Measurements from ENCODE around the gene RAB19. TPM values are rescaled to one million over a fixed set of nuclear protein-coding genes. Genes with fewer than 3 reads are reported as not detected.
"Not testable (repeated sequence)": the region's sequence is repeated elsewhere in the genome, so short reads cannot be mapped to it uniquely, and the experiment has no call there.

Gene RAB19
- total and polyA plus RNA-seq, 12 donors = 0.44 TPM; not detected in 11

DNA sequence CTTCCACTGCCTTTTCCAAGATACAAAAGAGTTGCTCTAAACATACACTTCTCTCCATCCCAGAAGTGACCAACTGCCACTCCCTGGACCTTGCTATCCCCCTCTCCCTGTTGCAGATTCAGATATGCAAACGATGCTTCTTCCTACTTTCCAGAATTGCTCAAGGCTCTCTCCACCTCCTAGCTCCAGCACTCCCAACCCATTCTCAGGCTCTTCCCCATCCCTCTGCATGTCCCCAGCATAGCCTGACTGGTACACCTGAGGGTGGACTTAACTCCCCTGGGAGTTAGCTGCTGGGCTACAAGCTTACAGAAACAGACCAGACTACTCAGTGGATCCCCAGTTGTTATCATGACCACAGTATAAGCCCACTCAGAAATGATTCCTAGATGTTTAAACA lies 47.9 kb downstream of the RAB19 start:
- intact Hi-C loops (cut with DNase I) = no loop called here
- TF ChIP-seq, protein P1, sequence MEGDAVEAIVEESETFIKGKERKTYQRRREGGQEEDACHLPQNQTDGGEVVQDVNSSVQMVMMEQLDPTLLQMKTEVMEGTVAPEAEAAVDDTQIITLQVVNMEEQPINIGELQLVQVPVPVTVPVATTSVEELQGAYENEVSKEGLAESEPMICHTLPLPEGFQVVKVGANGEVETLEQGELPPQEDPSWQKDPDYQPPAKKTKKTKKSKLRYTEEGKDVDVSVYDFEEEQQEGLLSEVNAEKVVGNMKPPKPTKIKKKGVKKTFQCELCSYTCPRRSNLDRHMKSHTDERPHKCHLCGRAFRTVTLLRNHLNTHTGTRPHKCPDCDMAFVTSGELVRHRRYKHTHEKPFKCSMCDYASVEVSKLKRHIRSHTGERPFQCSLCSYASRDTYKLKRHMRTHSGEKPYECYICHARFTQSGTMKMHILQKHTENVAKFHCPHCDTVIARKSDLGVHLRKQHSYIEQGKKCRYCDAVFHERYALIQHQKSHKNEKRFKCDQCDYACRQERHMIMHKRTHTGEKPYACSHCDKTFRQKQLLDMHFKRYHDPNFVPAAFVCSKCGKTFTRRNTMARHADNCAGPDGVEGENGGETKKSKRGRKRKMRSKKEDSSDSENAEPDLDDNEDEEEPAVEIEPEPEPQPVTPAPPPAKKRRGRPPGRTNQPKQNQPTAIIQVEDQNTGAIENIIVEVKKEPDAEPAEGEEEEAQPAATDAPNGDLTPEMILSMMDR (IDR thresholded peaks at IDR 0.05) = no peak
- no peak for TF ChIP-seq POLR2A (IDR thresholded peaks at IDR 0.05)
- WGBS, 4 donors = 71 to 89% (median 76%) methylated on average over 1 of the region's 1 CpG
- Histone ChIP-seq H3K9me3 (replicated peaks in 1 of 3) (no peaks in the 10 kb centered on the region), H3K4me1 (replicated peaks in 1 of 2) (no peaks in the 10 kb centered on the region), H3K27me3 (no peaks in the 10 kb centered on the region), H3K36me3 (replicated peaks in 1 of 2) (peaks cover 0 to 30% of the 10 kb centered on the region in 2 donors), H3K27ac (no peak overlapping the region), H3K4me3 (no peak overlapping the region)
- DNase-seq = no peak

DNA sequence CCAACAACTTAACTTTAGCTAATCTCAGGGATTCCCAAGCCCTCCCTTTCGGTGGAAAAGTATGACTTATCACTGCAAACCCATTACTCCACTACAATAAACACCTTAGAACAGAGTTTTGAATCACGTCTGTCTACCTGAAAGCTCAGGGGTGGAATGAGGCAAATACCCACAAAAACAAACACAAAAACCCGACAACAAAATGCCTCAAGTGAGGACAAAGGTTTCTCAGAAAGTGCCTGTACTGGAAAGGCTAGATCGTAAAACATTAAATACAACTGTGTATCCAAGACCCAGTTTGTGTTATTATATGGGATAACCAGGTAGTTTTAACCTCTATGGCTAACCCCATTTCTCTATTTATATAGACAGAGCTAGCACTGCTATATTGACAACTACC lies 49.4 kb downstream of the RAB19 start:
- H3K4me1 ChIP-seq (replicated peaks in 1 of 2) = no peaks in the 10 kb centered on the region
- DNase-seq = no peak
- peaks cover 0 to 43% of the 10 kb centered on the region in 2 donors for H3K36me3 ChIP-seq (replicated peaks in 1 of 2)
- H3K27me3 ChIP-seq = no peaks in the 10 kb centered on the region
- no peak overlapping the region for H3K27ac ChIP-seq
- H3K4me3 ChIP-seq = no peak overlapping the region
- intact Hi-C loops (cut with DNase I) = no loop called here
- 90 to 95% (median 92%) methylated on average over 4 of the region's 4 CpGs for WGBS, 4 donors
- no peaks in the 10 kb centered on the region for H3K9me3 ChIP-seq (replicated peaks in 1 of 3)
- TF ChIP-seq, protein P1 (IDR thresholded peaks at IDR 0.05) = no peak
- no peak for TF ChIP-seq POLR2A (IDR thresholded peaks at IDR 0.05)

DNA sequence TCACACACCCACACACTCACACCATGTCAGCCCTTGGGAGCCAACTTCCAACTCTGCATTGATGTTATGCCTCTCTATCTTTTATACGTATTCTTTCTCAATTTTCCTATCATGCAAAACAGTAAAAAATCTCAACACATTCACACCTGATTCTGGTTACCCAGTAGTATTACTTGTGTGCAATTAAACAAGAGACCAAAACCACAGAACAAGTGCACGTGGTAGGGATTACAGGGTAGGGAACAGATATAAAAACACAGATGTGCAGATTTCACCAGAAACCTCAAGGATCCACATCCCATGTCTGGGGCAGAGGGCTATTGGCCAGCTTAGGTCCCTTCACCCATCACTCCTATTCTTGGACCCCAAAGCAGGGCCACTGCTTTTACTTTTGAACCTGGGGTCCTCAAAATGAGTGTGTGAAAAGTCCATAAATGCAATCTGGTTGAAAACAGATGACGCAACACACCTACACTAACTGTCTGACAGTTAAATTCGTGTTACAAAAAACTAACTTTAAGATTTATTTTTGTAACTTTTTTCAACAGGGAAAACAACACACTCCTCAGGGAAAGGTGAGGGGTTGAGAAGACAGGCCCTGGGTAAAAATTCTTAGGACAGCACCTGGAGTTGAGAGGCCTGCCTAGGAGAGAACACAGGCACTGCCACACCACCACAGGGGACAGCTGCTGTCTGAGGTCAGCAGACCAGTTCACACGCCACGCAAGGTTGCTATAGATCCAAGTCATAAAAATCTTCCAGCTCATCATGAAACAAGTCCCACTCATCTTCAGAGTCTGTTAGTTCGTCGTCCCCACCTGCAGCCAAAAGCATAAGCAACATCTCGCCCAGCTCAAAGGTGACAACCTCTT lies 50.2 kb downstream of the RAB19 start:
- H3K4me3 ChIP-seq; H3K9me3 ChIP-seq (replicated peaks in 1 of 3); H3K27ac ChIP-seq; H3K27me3 ChIP-seq; H3K4me1 ChIP-seq (replicated peaks in 1 of 2); intact Hi-C loops (cut with DNase I); DNase-seq: not testable (repeated sequence)
- peaks cover 0 to 50% of the 10 kb centered on the region in 2 donors for H3K36me3 ChIP-seq (replicated peaks in 1 of 2)
- 91 to 95% (median 93%) methylated on average over 9 of the region's 9 CpGs for whole genome bisulfite sequencing, 4 donors

DNA sequence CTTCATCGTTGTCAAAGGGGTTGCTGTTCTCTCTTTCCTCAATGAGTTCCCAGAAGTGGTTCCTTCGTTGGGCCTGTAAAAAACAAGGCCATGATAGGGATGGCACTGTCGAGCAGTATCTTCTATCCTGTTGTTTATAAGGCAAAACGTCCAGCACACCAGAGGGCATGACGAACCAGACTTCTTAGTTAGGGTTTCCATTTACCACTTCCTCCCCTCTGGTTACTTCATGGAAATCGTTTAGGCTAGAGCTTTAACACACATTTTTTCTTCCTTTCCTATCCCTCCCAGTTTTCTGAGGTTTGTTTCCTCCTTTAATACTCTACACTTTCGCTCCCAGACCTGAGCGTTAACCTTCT lies 50.8 kb downstream of the RAB19 start:
- H3K4me3 ChIP-seq = no peak overlapping the region
- TF ChIP-seq, protein P1 (IDR thresholded peaks at IDR 0.05) = no peak
- no peak for TF ChIP-seq POLR2A (IDR thresholded peaks at IDR 0.05)
- H3K27ac ChIP-seq = no peak overlapping the region
- no peaks in the 10 kb centered on the region for H3K27me3 ChIP-seq
- 77 to 82% (median 80%) methylated on average over 8 of the region's 8 CpGs for WGBS, 4 donors
- no peaks in the 10 kb centered on the region for H3K9me3 ChIP-seq (replicated peaks in 1 of 3)
- no peaks in the 10 kb centered on the region for H3K4me1 ChIP-seq (replicated peaks in 1 of 2)
- H3K36me3 ChIP-seq (replicated peaks in 1 of 2) = peaks cover 0 to 51% of the 10 kb centered on the region in 2 donors
- intact Hi-C loops (cut with DNase I) = no loop called here
- no peak for DNase-seq

DNA sequence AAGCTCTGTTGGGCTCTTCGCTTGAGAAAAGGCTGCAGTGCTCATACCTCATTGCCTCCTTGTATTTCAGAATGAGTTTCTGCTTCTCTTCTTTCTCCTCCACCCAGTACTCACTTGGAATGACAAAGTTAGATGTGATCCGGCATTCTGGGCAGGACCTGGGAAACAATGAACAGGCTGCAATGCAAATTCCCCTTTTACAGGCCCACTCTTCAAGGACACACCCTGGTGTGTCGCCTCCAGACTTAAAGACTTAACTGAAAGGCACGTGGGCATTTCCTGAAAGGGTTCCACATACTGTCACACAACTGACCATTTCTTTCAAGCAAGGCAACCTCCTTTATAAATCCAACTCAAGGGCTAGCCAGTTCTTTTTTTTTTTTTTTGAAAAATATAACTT lies 51.9 kb downstream of the RAB19 start:
- Histone ChIP-seq H3K4me3 (no peak overlapping the region), H3K27ac (no peak overlapping the region), H3K27me3 (no peaks in the 10 kb centered on the region), H3K4me1 (replicated peaks in 1 of 2) (peaks cover 0 to under 1% of the 10 kb centered on the region in 2 donors), H3K9me3 (replicated peaks in 1 of 3) (no peaks in the 10 kb centered on the region), H3K36me3 (replicated peaks in 1 of 2) (peaks cover 0 to 51% of the 10 kb centered on the region in 2 donors)
- no peak for TF ChIP-seq POLR2A (IDR thresholded peaks at IDR 0.05)
- TF ChIP-seq, protein P1 (IDR thresholded peaks at IDR 0.05) = no peak
- DNase-seq = no peak
- 80 to 89% (median 81%) methylated on average over 4 of the region's 4 CpGs for WGBS, 4 donors
- intact Hi-C loops (cut with DNase I) = no loop called here
